HEK293 (cell line): ENCODE measurements around the gene ZNF829.

Experiments
- HIC1 ChIP-seq: fragments of 450-650 bp; formaldehyde crosslinking; IDR thresholded peaks from 2 replicates; pipeline ENCODE4 v1.5.1; 2016; ENCODE audit warnings: missing biosample characterization, missing genetic modification characterization
- MEIS1 ChIP-seq: sonication (generic); formaldehyde crosslinking; IDR thresholded peaks from 2 replicates; pipeline ENCODE4 v1.8.1; 2022; ENCODE audit warnings: missing genetic modification reagents, mild to moderate bottlenecking, borderline replicate concordance
- TF ChIP-seq, protein P1 (sequence below): fragments of 450-650 bp; formaldehyde crosslinking; IDR thresholded peaks from 2 replicates; pipeline ENCODE4 v1.5.1; 2016; ENCODE audit warnings: missing biosample characterization, missing genetic modification characterization
- TF ChIP-seq, protein P2 (sequence below): fragments of 450-650 bp; formaldehyde crosslinking; IDR thresholded peaks from 2 replicates; pipeline ENCODE4 v1.5.1; 2016; ENCODE audit warnings: missing biosample characterization, missing genetic modification characterization

GRCh38 chr19:36931684-36932083 is 15.6 kb upstream of the ZNF829 start:
- TF ChIP-seq, protein P1, sequence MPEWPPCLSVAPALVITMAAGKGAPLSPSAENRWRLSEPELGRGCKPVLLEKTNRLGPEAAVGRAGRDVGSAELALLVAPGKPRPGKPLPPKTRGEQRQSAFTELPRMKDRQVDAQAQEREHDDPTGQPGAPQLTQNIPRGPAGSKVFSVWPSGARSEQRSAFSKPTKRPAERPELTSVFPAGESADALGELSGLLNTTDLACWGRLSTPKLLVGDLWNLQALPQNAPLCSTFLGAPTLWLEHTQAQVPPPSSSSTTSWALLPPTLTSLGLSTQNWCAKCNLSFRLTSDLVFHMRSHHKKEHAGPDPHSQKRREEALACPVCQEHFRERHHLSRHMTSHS (tag by site-specific recombination) = no peak
- TF ChIP-seq MEIS1 (no peak), HIC1 (tag by site-specific recombination) (no peak)
- TF ChIP-seq, protein P2, sequence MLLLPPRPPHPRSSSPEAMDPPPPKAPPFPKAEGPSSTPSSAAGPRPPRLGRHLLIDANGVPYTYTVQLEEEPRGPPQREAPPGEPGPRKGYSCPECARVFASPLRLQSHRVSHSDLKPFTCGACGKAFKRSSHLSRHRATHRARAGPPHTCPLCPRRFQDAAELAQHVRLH = no peak
